ENCODE results near the gene NEURL1.

- TF ChIP-seq CTCF (conservative IDR thresholded peaks at IDR 0.05) (no peak), ZFX (IDR thresholded peaks at IDR 0.05) (no peak)
Measured at GRCh38 chr10:103450201-103450695, 43.3 kb upstream of the NEURL1 start.

Measured in C4-2B (cell line).